GM12865 (cell line): ENCODE results near the gene TMEM14A.
"Not testable (repeated sequence)": the region's sequence is repeated elsewhere in the genome, so short reads cannot be mapped to it uniquely, and the experiment has no call there.

Experiments used
- DNase-seq: peaks from one replicate; pipeline ENCODE4 v3.0.0; 2010; ENCODE audit warnings: low read depth
- H3K4me3 ChIP-seq: 2 replicates; pipeline ENCODE4 v1.5.1; 2011; ENCODE audit warnings: mild to moderate bottlenecking, low read depth, low read length, control low read depth
- TF ChIP-seq, protein P1 (sequence below): IDR thresholded peaks from 2 replicates; pipeline ENCODE4 v1.5.1; 2011; ENCODE audit warnings: low read length, control low read depth, low read depth, inconsistent platforms; ENCODE audit not compliant: insufficient read depth; ENCODE audit errors: missing control alignments

TMEM14A gene

DNA sequence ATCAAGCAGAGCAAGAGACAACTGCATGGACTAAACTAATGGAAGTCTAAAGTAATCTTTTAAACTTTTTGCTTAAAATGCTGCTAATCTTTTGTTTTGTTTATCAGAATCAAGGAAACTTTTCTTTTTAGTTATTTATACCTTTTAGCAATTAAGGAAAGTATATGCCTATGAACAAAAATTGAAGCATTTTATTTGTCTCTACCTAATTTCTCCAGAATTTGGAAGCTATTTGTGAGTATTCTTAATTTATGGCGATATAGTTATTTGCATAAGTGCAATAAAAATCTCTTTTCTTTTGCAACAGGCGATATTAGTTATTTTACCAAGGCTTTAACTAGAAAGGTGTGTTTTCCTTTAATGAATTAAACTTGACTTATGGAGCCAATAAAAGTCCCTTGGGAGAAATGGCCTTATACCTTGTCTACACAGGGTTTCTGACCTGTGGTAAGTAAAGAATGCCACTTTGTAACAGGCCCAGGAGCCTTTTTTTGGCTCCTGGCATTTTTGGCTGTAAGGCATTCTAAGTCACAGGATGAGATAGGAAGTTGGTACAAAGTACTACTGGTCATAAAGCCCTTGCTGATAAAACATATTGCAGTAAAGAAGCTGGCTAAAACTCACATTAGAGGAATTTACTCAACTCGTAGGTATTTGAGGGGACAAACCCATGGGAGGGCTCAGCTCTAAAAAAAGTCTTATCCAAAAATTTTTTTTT lies 37.2 kb downstream of the TMEM14A start:
- TF ChIP-seq, protein P1, sequence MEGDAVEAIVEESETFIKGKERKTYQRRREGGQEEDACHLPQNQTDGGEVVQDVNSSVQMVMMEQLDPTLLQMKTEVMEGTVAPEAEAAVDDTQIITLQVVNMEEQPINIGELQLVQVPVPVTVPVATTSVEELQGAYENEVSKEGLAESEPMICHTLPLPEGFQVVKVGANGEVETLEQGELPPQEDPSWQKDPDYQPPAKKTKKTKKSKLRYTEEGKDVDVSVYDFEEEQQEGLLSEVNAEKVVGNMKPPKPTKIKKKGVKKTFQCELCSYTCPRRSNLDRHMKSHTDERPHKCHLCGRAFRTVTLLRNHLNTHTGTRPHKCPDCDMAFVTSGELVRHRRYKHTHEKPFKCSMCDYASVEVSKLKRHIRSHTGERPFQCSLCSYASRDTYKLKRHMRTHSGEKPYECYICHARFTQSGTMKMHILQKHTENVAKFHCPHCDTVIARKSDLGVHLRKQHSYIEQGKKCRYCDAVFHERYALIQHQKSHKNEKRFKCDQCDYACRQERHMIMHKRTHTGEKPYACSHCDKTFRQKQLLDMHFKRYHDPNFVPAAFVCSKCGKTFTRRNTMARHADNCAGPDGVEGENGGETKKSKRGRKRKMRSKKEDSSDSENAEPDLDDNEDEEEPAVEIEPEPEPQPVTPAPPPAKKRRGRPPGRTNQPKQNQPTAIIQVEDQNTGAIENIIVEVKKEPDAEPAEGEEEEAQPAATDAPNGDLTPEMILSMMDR = no peak

GRCh38 chr6:52712136-52712535 lies 41.2 kb downstream of the TMEM14A start:
- H3K4me3 ChIP-seq = no peak overlapping the region
- TF ChIP-seq, protein P1 = no peak
- DNase-seq = no peak

More for the DNA sequence above, 37.2 kb downstream of the TMEM14A start:
- no peak for DNase-seq
- H3K4me3 ChIP-seq = no peak overlapping the region

- not testable (repeated sequence) for DNase-seq, H3K4me3 ChIP-seq
Measured at GRCh38 chr6:52714761-52715160, 43.8 kb downstream of the TMEM14A start.

DNA sequence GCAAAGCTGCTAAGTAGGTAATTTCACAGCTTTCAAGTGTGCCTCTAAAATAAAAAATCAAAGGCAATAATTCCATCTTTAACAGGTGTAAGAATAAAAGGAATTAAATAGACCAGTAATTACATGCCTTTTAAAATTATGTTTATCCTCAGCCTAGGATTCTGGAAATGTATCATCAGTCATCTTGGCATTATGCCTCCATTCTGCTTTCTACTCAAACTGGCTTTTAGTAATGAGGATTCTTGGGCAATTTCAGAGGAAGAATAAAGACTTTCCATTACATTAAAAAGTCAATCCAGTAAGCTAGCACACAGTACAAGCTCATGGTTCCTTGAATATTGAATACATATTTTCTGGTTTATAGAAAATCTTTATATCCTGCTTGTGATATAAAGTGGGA lies 47.6 kb downstream of the TMEM14A start:
- TF ChIP-seq, protein P1 = no peak
- no peak for DNase-seq
- H3K4me3 ChIP-seq = no peak overlapping the region

DNA sequence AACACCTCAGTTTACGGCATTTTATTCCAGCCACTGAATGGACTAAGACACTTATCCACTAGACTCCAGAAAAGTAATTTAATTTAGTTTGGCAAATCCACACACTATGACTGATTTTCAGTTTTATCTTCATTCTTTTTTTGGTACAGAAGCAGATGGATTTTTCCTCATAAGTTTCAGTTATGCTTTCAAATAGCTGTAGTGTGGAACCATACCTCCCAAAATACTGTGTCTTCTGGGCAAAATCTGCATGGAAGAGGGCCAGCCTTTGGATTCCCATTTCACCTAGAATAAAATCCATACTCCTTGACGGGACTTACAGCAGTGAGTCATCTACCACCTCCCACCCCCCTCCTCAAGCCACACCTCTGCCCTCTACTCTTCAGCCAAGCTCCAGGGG lies 49.4 kb downstream of the TMEM14A start:
- TF ChIP-seq, protein P1 = no peak
- no peak overlapping the region for H3K4me3 ChIP-seq
- DNase-seq = no peak

- TF ChIP-seq, protein P1 = no peak
- DNase-seq = no peak
- H3K4me3 ChIP-seq = no peak overlapping the region
Measured at GRCh38 chr6:52724042-52724405, 53.1 kb downstream of the TMEM14A start.

DNA sequence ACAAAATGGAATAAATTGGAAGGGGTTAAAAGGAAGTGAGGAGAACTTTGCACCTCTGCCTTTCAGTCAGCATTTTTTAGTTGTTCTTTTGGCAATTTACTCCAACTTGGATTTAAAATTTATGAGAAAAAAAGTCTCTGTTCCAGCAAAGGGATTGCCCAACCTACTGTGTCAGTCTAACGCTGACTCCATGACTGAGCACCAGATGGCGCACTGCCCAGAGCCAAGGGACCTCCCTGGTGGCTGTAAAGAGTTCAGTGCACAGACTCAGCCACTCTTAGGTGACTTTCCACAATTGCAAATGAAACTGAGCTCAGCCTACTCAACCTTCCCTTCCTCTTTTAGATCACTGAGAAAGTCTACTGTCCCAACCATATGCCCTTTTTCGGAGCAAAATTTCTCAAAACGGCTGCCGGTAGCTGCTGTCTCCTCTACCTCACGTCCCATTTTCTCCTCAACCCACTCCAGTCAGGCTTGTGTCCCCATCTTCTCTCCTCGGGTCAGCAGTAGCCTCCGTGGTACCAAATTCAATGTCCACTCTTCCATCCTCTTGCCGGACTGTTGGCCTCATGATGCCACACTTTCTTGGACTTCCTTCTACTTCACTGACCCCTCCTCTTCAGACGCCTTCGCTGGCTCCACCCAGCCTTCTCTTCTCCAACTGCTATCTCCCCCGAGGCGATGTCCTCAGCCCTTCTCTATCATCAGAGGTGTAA lies 53.7 kb downstream of the TMEM14A start:
- TF ChIP-seq, protein P1 = peak; percentile 93
- no peak overlapping the region for H3K4me3 ChIP-seq
- DNase-seq = peak; percentile 82
